GM12878 (cell line): ENCODE results near the gene TMEM135.

Experiments
- CHD1 ChIP-seq: IDR thresholded peaks from 2 replicates; pipeline ENCODE4 v1.6.1; 2012; ENCODE audit warnings: low read depth, low read length, improper control_type of control experiment
- CTCF ChIP-seq, 3 experiments: IDR thresholded peaks in 2 of 3; conservative IDR thresholded peaks in 1 of 3; 2 replicates each; pipeline ENCODE4 v1.5.1; 2011; ENCODE audit warnings: low read depth in 3 of 3, low read length in 3 of 3, mild to moderate bottlenecking in 3 of 3, control low read depth in 2 of 3, moderate library complexity in 2 of 3, inconsistent platforms in 1 of 3, mixed read lengths in 1 of 3; ENCODE audit not compliant: control insufficient read depth in 2 of 3, insufficient read depth in 1 of 3; ENCODE audit errors: extremely low read depth in 1 of 3
- TAF1 ChIP-seq: IDR thresholded peaks from 2 replicates; pipeline ENCODE4 v1.6.1; 2011; ENCODE audit warnings: mild to moderate bottlenecking, low read depth, low read length, borderline replicate concordance
- TF ChIP-seq, protein P1 (sequence below): fragments of 450-650 bp; formaldehyde crosslinking; IDR thresholded peaks from 2 replicates; pipeline ENCODE4 v1.5.0; 2022; ENCODE audit warnings: mild to moderate bottlenecking, missing genetic modification characterization

DNA sequence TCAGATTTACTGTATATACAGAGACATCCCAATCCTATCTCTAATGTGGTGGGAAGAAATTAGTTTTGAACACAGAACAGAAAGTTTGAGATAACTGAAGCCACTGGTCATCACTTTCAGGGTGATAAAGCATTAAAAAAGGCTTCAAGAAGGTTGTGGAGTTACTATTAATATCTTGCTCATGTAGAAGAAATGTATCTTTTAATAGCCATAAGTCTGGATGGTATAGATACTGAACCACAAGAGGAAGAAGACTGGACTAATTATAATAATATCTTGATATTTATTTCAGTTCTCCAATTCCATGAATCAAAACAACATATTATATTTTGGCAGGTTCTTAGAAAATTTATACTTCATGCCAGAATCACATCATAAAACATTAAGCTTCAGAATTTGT, 137.1 kb downstream of the TMEM135 start:
- TF ChIP-seq TAF1 (no peak), CHD1 (no peak), CTCF (IDR thresholded peaks at IDR 0.05 in 2 of 3, conservative IDR thresholded peaks at IDR 0.05 in 1 of 3; ENCODE audit: control insufficient read depth in 2 of 3, extremely low read depth in 1 of 3, insufficient read depth in 1 of 3, low read depth in 3 of 3, low read length in 3 of 3) (no peak)
- TF ChIP-seq, protein P1, sequence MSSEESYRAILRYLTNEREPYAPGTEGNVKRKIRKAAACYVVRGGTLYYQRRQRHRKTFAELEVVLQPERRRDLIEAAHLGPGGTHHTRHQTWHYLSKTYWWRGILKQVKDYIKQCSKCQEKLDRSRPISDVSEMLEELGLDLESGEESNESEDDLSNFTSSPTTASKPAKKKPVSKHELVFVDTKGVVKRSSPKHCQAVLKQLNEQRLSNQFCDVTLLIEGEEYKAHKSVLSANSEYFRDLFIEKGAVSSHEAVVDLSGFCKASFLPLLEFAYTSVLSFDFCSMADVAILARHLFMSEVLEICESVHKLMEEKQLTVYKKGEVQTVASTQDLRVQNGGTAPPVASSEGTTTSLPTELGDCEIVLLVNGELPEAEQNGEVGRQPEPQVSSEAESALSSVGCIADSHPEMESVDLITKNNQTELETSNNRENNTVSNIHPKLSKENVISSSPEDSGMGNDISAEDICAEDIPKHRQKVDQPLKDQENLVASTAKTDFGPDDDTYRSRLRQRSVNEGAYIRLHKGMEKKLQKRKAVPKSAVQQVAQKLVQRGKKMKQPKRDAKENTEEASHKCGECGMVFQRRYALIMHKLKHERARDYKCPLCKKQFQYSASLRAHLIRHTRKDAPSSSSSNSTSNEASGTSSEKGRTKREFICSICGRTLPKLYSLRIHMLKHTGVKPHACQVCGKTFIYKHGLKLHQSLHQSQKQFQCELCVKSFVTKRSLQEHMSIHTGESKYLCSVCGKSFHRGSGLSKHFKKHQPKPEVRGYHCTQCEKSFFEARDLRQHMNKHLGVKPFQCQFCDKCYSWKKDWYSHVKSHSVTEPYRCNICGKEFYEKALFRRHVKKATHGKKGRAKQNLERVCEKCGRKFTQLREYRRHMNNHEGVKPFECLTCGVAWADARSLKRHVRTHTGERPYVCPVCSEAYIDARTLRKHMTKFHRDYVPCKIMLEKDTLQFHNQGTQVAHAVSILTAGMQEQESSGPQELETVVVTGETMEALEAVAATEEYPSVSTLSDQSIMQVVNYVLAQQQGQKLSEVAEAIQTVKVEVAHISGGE (CRISPR knock-in tag), result no peak
